Hepatocyte (in vitro differentiated cells): ENCODE measurements around the gene CD9. TPM values are rescaled to one million over a fixed set of nuclear protein-coding genes. Genes with fewer than 3 reads are reported as not detected.
"Not testable (repeated sequence)": the region's sequence is repeated elsewhere in the genome, so short reads cannot be mapped to it uniquely, and the experiment has no call there.

Experiments
- DNase-seq: peaks from one replicate; pipeline ENCODE4 v3.0.0-alpha.2; 2016; ENCODE audit warnings: low spot score
- H2AFZ ChIP-seq: fragments of 200-600 bp; sonication (generic); 2 replicates; pipeline ENCODE4 v1.6.0; 2016; ENCODE audit warnings: antibody characterized with exemption, mild to moderate bottlenecking
- H3K27ac ChIP-seq: fragments of 200-600 bp; sonication (generic); 2 replicates; pipeline ENCODE4 v1.5.1; 2016; ENCODE audit warnings: mild to moderate bottlenecking
- H3K27me3 ChIP-seq: fragments of 200-600 bp; sonication (generic); 2 replicates; pipeline ENCODE4 v1.6.1; 2016
- H3K36me3 ChIP-seq: fragments of 200-600 bp; sonication (generic); replicated peaks from 2 replicates; pipeline ENCODE4 v1.5.1; 2016; ENCODE audit warnings: low read depth; ENCODE audit not compliant: insufficient read depth
- H3K4me1 ChIP-seq: fragments of 200-600 bp; sonication (generic); 2 replicates; pipeline ENCODE4 v1.5.1; 2016; ENCODE audit warnings: mild to moderate bottlenecking, moderate library complexity; ENCODE audit not compliant: insufficient read depth
- H3K4me2 ChIP-seq: fragments of 200-600 bp; sonication (generic); 2 replicates; pipeline ENCODE4 v1.6.0; 2016
- H3K4me3 ChIP-seq: fragments of 200-600 bp; sonication (generic); 2 replicates; pipeline ENCODE4 v1.5.1; 2016; ENCODE audit warnings: mild to moderate bottlenecking
- H3K79me2 ChIP-seq: fragments of 200-600 bp; sonication (generic); 2 replicates; pipeline ENCODE4 v1.6.0; 2017; ENCODE audit warnings: mild to moderate bottlenecking
- H3K9me2 ChIP-seq: fragments of 200-600 bp; sonication (generic); replicated peaks from 2 replicates; pipeline ENCODE4 v1.6.0; 2017; ENCODE audit warnings: mild to moderate bottlenecking; ENCODE audit not compliant: insufficient read depth
- H3K9me3 ChIP-seq: fragments of 200-600 bp; sonication (generic); 2 replicates; pipeline ENCODE4 v1.5.1; 2016; ENCODE audit warnings: low read depth, mild to moderate bottlenecking
- H4K20me1 ChIP-seq: fragments of 200-600 bp; sonication (generic); 2 replicates; pipeline ENCODE4 v1.6.0; 2016; ENCODE audit warnings: mild to moderate bottlenecking; ENCODE audit not compliant: insufficient read depth, poor library complexity, severe bottlenecking
- CTCF ChIP-seq: fragments of 200-600 bp; sonication (generic); IDR thresholded peaks from 2 replicates; pipeline ENCODE4 v1.5.1; 2016; ENCODE audit warnings: antibody characterized with exemption, mild to moderate bottlenecking; ENCODE audit not compliant: poor library complexity
- EZH2 ChIP-seq: fragments of 200-600 bp; sonication (generic); IDR thresholded peaks from 2 replicates; pipeline ENCODE4 v1.6.1; 2016; ENCODE audit warnings: antibody characterized with exemption, mild to moderate bottlenecking, borderline replicate concordance
- EZH2phosphoT487 ChIP-seq: fragments of 200-600 bp; sonication (generic); IDR thresholded peaks from one replicate; pipeline ENCODE4 v1.6.1; 2018; ENCODE audit warnings: antibody characterized with exemption, mild to moderate bottlenecking, low read depth, moderate library complexity; ENCODE audit not compliant: unreplicated experiment, severe bottlenecking
- WGBS: methylation state at CpG from one replicate; pipeline ENCODE4 v1.1.6; 2016; ENCODE audit warnings: low lambda C conversion rate; ENCODE audit errors: missing lambda C conversion rate; 5-methylcytosine and 5-hydroxymethylcytosine counted together
- polyA plus RNA-seq: library from polyadenylated mRNA; unstranded; fragments of >200 nt; fragmentation: Nextera tagmentation; extraction: Ambion mirVana; gene quantifications from 2 replicates; pipeline ENCODE4 v1.2.1, GENCODE V29; 2016
- total RNA-seq: library from RNA; depleted of rRNA; stranded (reverse); fragments of >200 nt; gene quantifications from 2 replicates; pipeline ENCODE4 v1.2.3, GENCODE V29; 2014

Gene CD9
- total and polyA plus RNA-seq, 2 experiments from 2014 or later, result 117 to 188 TPM

- no peaks in the 10 kb centered on the region for H3K9me3 ChIP-seq
- H3K4me3 ChIP-seq, result no peak overlapping the region
- H3K27me3 ChIP-seq, result no peaks in the 10 kb centered on the region
- H2AFZ ChIP-seq, result no peak overlapping the region
- no peak overlapping the region for H3K4me2 ChIP-seq
- no peak for TF ChIP-seq EZH2
- TF ChIP-seq CTCF, result no peak
- TF ChIP-seq EZH2phosphoT487, result no peak
- H3K36me3 ChIP-seq, result no peaks in the 10 kb centered on the region
- peaks cover 87% of the 10 kb centered on the region for H3K79me2 ChIP-seq
- H4K20me1 ChIP-seq, result no peaks in the 10 kb centered on the region
- no peak overlapping the region for H3K27ac ChIP-seq
- WGBS, result 97% methylated on average over 4 of the region's 4 CpGs
- no peaks in the 10 kb centered on the region for H3K9me2 ChIP-seq
- DNase-seq, result no peak
- H3K4me1 ChIP-seq, result peaks cover 36% of the 10 kb centered on the region
Measured at GRCh38 chr12:6206327-6206726, 6.1 kb downstream of the CD9 start.

- WGBS, result 73% methylated on average over 9 of the region's 9 CpGs
- H3K36me3 ChIP-seq, result no peaks in the 10 kb centered on the region
Measured at GRCh38 chr12:6207259-6207925, 7.2 kb downstream of the CD9 start.

GRCh38 chr12:6208130-6208529 lies 7.9 kb downstream of the CD9 start:
- no peaks in the 10 kb centered on the region for H3K9me3 ChIP-seq
- DNase-seq, result no peak
- H3K27ac ChIP-seq, result no peak overlapping the region
- TF ChIP-seq CTCF, result no peak
- no peak for TF ChIP-seq EZH2
- no peak for TF ChIP-seq EZH2phosphoT487
- no peaks in the 10 kb centered on the region for H4K20me1 ChIP-seq
- H3K9me2 ChIP-seq, result no peaks in the 10 kb centered on the region
- no peaks in the 10 kb centered on the region for H3K27me3 ChIP-seq
- 91% methylated on average over 6 of the region's 6 CpGs for WGBS
- H2AFZ ChIP-seq, result no peak overlapping the region
- no peaks in the 10 kb centered on the region for H3K36me3 ChIP-seq
- no peak overlapping the region for H3K4me3 ChIP-seq
- peaks cover 73% of the 10 kb centered on the region for H3K79me2 ChIP-seq
- no peak overlapping the region for H3K4me2 ChIP-seq
- peaks cover 39% of the 10 kb centered on the region for H3K4me1 ChIP-seq

More at GRCh38 chr12:6207259-6207925, 7.2 kb downstream of the CD9 start:
- no peak for DNase-seq
- H3K27ac ChIP-seq, result peak overlapping the region; percentile 44
- no peak overlapping the region for H3K4me2 ChIP-seq
- H3K79me2 ChIP-seq, result peaks cover 77% of the 10 kb centered on the region
- H3K9me3 ChIP-seq, result no peaks in the 10 kb centered on the region
- TF ChIP-seq CTCF (no peak), EZH2phosphoT487 (no peak), EZH2 (no peak)
- no peak overlapping the region for H3K4me3 ChIP-seq
- H3K4me1 ChIP-seq, result peaks cover 34% of the 10 kb centered on the region
- H3K27me3 ChIP-seq, result no peaks in the 10 kb centered on the region
- H2AFZ ChIP-seq, result no peak overlapping the region
- H4K20me1 ChIP-seq, result no peaks in the 10 kb centered on the region
- H3K9me2 ChIP-seq, result no peaks in the 10 kb centered on the region

DNA sequence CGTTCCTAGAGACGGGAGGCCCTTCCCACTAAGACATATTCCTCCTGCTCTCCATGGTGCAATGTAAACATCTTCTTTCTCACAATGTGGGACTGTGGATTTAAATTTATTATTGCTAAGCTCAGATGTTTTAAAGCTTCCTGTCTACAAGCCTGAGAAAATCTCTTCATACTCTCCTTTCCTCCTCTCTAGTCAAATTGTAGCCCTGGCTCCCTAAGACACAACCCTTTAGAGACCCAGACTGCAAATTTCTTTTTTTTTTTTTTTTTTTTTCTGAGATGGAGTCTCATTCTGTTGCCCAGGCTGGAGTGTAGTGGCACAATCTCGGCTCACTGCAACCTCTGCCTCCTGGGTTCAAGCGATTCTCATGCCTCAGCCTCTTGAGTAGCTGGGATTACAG lies 9.2 kb downstream of the CD9 start:
- H3K27me3 ChIP-seq, H2AFZ ChIP-seq, H3K9me3 ChIP-seq, DNase-seq, H3K4me2 ChIP-seq, H4K20me1 ChIP-seq, H3K9me2 ChIP-seq, H3K4me3 ChIP-seq, H3K27ac ChIP-seq, H3K36me3 ChIP-seq: not testable (repeated sequence)
- WGBS, result 65% methylated on average over 4 of the region's 4 CpGs
- H3K79me2 ChIP-seq, result peaks cover 73% of the 10 kb centered on the region
- H3K4me1 ChIP-seq, result peaks cover 40% of the 10 kb centered on the region
